Upper lobe of left lung (tissue), 6 donors: Measurements from ENCODE around the gene TROAP. TPM values are rescaled to one million over a fixed set of nuclear protein-coding genes. Genes with fewer than 3 reads are reported as not detected.

Source experiments
- ATAC-seq, 2 donors: fragments of 200-7000 bp; cut with Tn5 transposase; one replicate each; pipeline ENCODE4 v1.9.1; 2022; ENCODE audit warnings: mild to moderate bottlenecking in 2 of 2, moderate library complexity in 2 of 2; ENCODE audit not compliant: low FRiP score in 2 of 2
- DNase-seq, 2 donors: peaks; one replicate each; pipeline ENCODE4 v3.0.0-alpha.2; 2019 to 2020
- H3K27ac ChIP-seq, 4 donors: fragments of 200-600 bp; sonication (generic); one replicate each; pipeline ENCODE4 v1.5.1; 2016 to 2019
- H3K27me3 ChIP-seq, 4 donors: fragments of 200-600 bp; sonication (generic); one replicate each; pipeline ENCODE4 v1.5.1; 2017 to 2019
- H3K36me3 ChIP-seq, 4 donors: fragments of 200-600 bp; sonication (generic); one replicate each; pipeline ENCODE4 v1.5.1; 2016 to 2019
- H3K4me1 ChIP-seq, 4 donors: fragments of 200-600 bp; sonication (generic); one replicate each; pipeline ENCODE4 v1.5.1; 2018 to 2019
- H3K4me3 ChIP-seq, 4 donors: fragments of 200-600 bp; sonication (generic); one replicate each; pipeline ENCODE4 v1.5.1; 2017 to 2019; ENCODE audit warnings: mild to moderate bottlenecking in 2 of 4, moderate library complexity in 1 of 4
- H3K9me3 ChIP-seq, 4 donors: fragments of 200-600 bp; sonication (generic); one replicate each; pipeline ENCODE4 v1.5.1; 2018 to 2019
- EP300 ChIP-seq, 4 donors: sonication (generic); formaldehyde crosslinking; IDR thresholded peaks; one replicate each; pipeline ENCODE4 v1.5.1; 2017; ENCODE audit warnings: antibody characterized with exemption in 4 of 4, control low read depth in 2 of 4
- POLR2A ChIP-seq, 4 donors: fragments of 450-650 bp; IDR thresholded peaks; one replicate each; pipeline ENCODE4 v1.5.1; 2016 to 2017; ENCODE audit warnings: antibody characterized with exemption in 4 of 4, mild to moderate bottlenecking in 2 of 4
- POLR2AphosphoS5 ChIP-seq, 2 donors: sonication (generic); formaldehyde crosslinking; IDR thresholded peaks; one replicate each; pipeline ENCODE4 v1.5.1; 2017; ENCODE audit warnings: antibody characterized with exemption in 2 of 2
- WGBS, 2 donors: methylation state at CpG; one replicate each; pipeline ENCODE4 v1.1.5; 2017 to 2018; 5-methylcytosine and 5-hydroxymethylcytosine counted together
- total RNA-seq, 6 donors: library from RNA; depleted of rRNA in 4 of 6; stranded (reverse); fragments of >200 nt in 4 of 6; gene quantifications; one replicate each; pipeline versions ENCODE4 v1.1.0 to v1.2.1, GENCODE V29; 2016 to 2021
- TF ChIP-seq, protein P1 (sequence below), 6 experiments: fragments of 450-650 bp in 4 of 6; fragments of 200-600 bp in 2 of 6; sonication (generic) in 2 of 6; IDR thresholded peaks; one replicate each; pipeline ENCODE4 v1.5.1; 2016 to 2019; ENCODE audit warnings: antibody characterized with exemption in 6 of 6
- donor health status: DM: no; HTN: no; CAD: no; lungs with moderate emphysema.
- donor health status: DM: no; HTN: yes; CAD: no; lungs with severe emphysema.

TROAP gene
- total RNA-seq, 6 donors from 2014 or later = 0.86 to 3.3 (median 3.0) TPM; not detected in 2

DNA sequence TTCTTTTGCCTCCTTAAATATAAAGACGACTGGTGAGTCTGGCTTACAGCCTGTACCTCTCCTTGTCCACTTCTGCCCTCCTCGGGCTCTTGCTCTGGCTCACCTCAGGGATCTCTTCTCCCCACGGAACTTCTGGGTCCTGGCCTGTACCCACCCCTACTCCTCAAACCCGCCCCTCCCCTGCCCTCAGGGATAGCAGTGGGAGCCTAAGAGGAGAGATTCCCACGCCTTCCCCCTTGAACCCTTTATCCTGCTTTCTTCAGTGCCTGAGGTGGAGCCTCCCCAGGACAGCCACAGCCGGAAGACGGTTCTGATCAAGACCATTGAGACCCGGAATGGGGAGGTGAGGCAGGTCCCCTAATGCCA is 25.4 kb upstream of the TROAP start:
- Histone ChIP-seq H3K36me3 (no peaks in the 10 kb centered on the region), H3K9me3 (no peaks in the 10 kb centered on the region), H3K4me1 (peaks cover 21 to 46% (median 29%) of the 10 kb centered on the region in 4 donors), H3K4me3 (peak overlapping the region in 2 of 4 donors; percentile 12 to 27), H3K27me3 (peaks cover 0 to 42% (median 34%) of the 10 kb centered on the region in 4 donors), H3K27ac (no peak overlapping the region)
- no peak for DNase-seq
- TF ChIP-seq POLR2A (IDR thresholded peaks at IDR 0.05) (no peak), EP300 (IDR thresholded peaks at IDR 0.05) (no peak), POLR2AphosphoS5 (IDR thresholded peaks at IDR 0.05) (no peak)
- TF ChIP-seq, protein P1, sequence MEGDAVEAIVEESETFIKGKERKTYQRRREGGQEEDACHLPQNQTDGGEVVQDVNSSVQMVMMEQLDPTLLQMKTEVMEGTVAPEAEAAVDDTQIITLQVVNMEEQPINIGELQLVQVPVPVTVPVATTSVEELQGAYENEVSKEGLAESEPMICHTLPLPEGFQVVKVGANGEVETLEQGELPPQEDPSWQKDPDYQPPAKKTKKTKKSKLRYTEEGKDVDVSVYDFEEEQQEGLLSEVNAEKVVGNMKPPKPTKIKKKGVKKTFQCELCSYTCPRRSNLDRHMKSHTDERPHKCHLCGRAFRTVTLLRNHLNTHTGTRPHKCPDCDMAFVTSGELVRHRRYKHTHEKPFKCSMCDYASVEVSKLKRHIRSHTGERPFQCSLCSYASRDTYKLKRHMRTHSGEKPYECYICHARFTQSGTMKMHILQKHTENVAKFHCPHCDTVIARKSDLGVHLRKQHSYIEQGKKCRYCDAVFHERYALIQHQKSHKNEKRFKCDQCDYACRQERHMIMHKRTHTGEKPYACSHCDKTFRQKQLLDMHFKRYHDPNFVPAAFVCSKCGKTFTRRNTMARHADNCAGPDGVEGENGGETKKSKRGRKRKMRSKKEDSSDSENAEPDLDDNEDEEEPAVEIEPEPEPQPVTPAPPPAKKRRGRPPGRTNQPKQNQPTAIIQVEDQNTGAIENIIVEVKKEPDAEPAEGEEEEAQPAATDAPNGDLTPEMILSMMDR (IDR thresholded peaks at IDR 0.05) = no peak
- no peak for ATAC-seq
- WGBS, 2 donors = 29 to 32% methylated on average over 7 to 8 of the region's 8 CpGs

DNA sequence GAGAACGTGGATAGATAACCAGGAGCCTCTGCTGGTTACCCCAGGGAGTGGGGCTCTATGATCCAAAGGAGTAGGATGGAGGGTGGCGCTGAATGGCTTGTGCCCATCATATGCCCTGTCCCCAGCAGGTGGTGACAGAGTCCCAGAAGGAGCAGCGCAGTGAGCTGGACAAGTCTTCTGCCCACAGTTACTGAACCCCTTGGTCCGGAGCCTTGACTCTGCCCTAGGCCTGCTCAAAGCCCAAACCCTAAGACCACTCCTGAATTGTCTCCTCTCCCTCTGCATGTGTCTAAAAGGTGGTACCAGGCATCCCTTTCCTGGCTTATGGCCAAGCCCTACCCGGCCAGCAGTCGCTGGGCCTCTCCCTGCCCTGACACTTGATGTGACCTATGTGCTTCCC is 24.9 kb upstream of the TROAP start:
- no peak for TF ChIP-seq POLR2A (IDR thresholded peaks at IDR 0.05)
- TF ChIP-seq, protein P1 (IDR thresholded peaks at IDR 0.05) = peak in 2 of 6 experiments; percentile 14 to 15
- DNase-seq (no peak), ATAC-seq (no peak)
- Histone ChIP-seq H3K9me3 (no peaks in the 10 kb centered on the region), H3K27me3 (peaks cover 0 to 42% (median 34%) of the 10 kb centered on the region in 4 donors), H3K27ac (no peak overlapping the region), H3K36me3 (no peaks in the 10 kb centered on the region), H3K4me3 (no peak overlapping the region), H3K4me1 (peaks cover 21 to 41% (median 25%) of the 10 kb centered on the region in 4 donors)
- WGBS, 2 donors = 52 to 65% methylated on average over 6 of the region's 6 CpGs

DNA sequence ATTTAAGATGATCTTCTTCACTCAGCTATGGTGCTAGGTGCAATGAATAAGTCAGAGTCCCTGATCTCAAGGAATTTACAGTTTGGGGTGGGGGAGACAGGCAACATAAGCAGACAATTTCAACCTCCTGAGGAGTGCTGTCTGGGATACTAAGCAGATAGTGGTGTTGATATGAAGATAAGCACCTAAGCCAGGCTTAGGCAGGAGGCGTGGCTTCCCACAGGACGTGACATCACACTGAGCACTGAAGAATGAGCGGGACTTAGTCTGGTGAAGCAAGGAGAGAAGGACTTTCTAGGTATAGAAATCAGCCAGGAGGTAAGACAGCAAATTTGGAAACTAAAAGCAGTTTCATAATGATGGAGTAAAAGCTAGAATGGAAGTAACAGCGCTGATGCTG is 21.3 kb upstream of the TROAP start:
- TF ChIP-seq, protein P1 (IDR thresholded peaks at IDR 0.05) = no peak
- TF ChIP-seq POLR2A (IDR thresholded peaks at IDR 0.05) (no peak), EP300 (IDR thresholded peaks at IDR 0.05) (no peak), POLR2AphosphoS5 (IDR thresholded peaks at IDR 0.05) (no peak)
- Histone ChIP-seq H3K4me3 (no peak overlapping the region), H3K27ac (no peak overlapping the region), H3K4me1 (peaks cover 9 to 17% (median 10%) of the 10 kb centered on the region in 4 donors), H3K27me3 (peaks cover 0 to 21% (median 13%) of the 10 kb centered on the region in 4 donors), H3K9me3 (no peaks in the 10 kb centered on the region), H3K36me3 (no peaks in the 10 kb centered on the region)
- ATAC-seq (no peak), DNase-seq (no peak)
- 62 to 64% methylated on average over 4 of the region's 4 CpGs for WGBS, 2 donors

DNA sequence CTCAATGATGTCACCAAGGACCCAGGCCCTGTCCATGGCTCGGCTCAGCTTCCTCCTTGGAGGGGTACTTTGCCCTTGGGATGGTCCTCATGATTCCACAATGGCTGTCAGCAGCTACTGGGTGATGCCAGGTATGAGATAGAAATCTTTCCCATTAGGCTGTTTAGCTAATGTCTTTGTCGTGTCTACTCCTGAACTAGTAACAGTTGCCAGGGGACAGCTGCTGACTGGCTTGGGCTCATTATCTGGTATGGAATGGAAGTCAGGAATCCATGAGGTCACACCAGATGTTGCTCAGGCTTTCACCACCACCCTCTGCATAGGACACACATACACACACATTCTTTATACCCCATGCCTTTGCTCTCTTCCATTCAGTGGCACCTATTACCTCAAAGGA is 18.9 kb upstream of the TROAP start:
- TF ChIP-seq POLR2AphosphoS5 (IDR thresholded peaks at IDR 0.05) = no peak
- Histone ChIP-seq H3K27me3 (no peaks in the 10 kb centered on the region), H3K36me3 (no peaks in the 10 kb centered on the region), H3K27ac (no peak overlapping the region), H3K4me3 (no peak overlapping the region), H3K4me1 (no peaks in the 10 kb centered on the region), H3K9me3 (no peaks in the 10 kb centered on the region)
- WGBS, 2 donors = 69 to 81% methylated on average over 2 of the region's 2 CpGs
- DNase-seq (no peak), ATAC-seq (no peak)

GRCh38 chr12:49305762-49306510 is 17.1 kb upstream of the TROAP start:
- 76 to 81% methylated on average over 6 of the region's 6 CpGs for WGBS, 2 donors
- H3K36me3 ChIP-seq = no peaks in the 10 kb centered on the region
- no peaks in the 10 kb centered on the region for H3K9me3 ChIP-seq
- DNase-seq (no peak), ATAC-seq (no peak)
- H3K27ac ChIP-seq = no peak overlapping the region
- no peaks in the 10 kb centered on the region for H3K27me3 ChIP-seq
- H3K4me1 ChIP-seq = no peaks in the 10 kb centered on the region
- TF ChIP-seq POLR2AphosphoS5 (IDR thresholded peaks at IDR 0.05) (no peak), POLR2A (IDR thresholded peaks at IDR 0.05) (no peak), EP300 (IDR thresholded peaks at IDR 0.05) (no peak)
- TF ChIP-seq, protein P1 (IDR thresholded peaks at IDR 0.05) = no peak
- H3K4me3 ChIP-seq = no peak overlapping the region
